Skeletal muscle tissue (tissue), 4 donors: ENCODE results near the gene MEX3A. TPM values are rescaled to one million over a fixed set of nuclear protein-coding genes. Genes with fewer than 3 reads are reported as not detected.
"Not testable (repeated sequence)": the region's sequence is repeated elsewhere in the genome, so short reads cannot be mapped to it uniquely, and the experiment has no call there.

Experiments used
- H3K27ac ChIP-seq: one replicate; pipeline ENCODE4 v1.7.0; 2013; ENCODE audit warnings: mild to moderate bottlenecking, low read depth, low read length, inconsistent platforms
- H3K27me3 ChIP-seq, 3 donors: one replicate each; pipeline ENCODE4 v1.7.0; 2013; ENCODE audit warnings: low read length in 3 of 3; ENCODE audit not compliant: control insufficient read depth in 3 of 3, insufficient read depth in 3 of 3
- H3K36me3 ChIP-seq, 3 donors: one replicate each; pipeline ENCODE4 v1.7.0; 2013; ENCODE audit warnings: low read length in 3 of 3; ENCODE audit not compliant: control insufficient read depth in 3 of 3, insufficient read depth in 3 of 3
- H3K4me1 ChIP-seq, 3 donors: one replicate each; pipeline ENCODE4 v1.7.0; 2013; ENCODE audit warnings: low read length in 3 of 3, mild to moderate bottlenecking in 3 of 3; ENCODE audit not compliant: control insufficient read depth in 3 of 3, insufficient read depth in 3 of 3
- H3K4me3 ChIP-seq, 3 donors: one replicate each; pipeline ENCODE4 v1.7.0; 2013; ENCODE audit warnings: low read length in 3 of 3
- H3K9ac ChIP-seq, 3 donors: one replicate each; pipeline ENCODE4 v1.7.0; 2013; ENCODE audit warnings: low read length in 3 of 3, mild to moderate bottlenecking in 3 of 3, moderate library complexity in 2 of 3, low read depth in 1 of 3
- H3K9me3 ChIP-seq, 3 donors: one replicate each; pipeline ENCODE4 v1.7.0; 2013; ENCODE audit warnings: low read length in 3 of 3; ENCODE audit not compliant: control insufficient read depth in 3 of 3
- total RNA-seq: library from RNA; depleted of rRNA; stranded (reverse); fragments of >200 nt; gene quantifications from one replicate; pipeline ENCODE4 v1.2.3, GENCODE V29; 2014
- donor health status: Osteomylitis.

Gene MEX3A
- total RNA-seq, 1 donor from 2014 or later, result 6.8 TPM

DNA sequence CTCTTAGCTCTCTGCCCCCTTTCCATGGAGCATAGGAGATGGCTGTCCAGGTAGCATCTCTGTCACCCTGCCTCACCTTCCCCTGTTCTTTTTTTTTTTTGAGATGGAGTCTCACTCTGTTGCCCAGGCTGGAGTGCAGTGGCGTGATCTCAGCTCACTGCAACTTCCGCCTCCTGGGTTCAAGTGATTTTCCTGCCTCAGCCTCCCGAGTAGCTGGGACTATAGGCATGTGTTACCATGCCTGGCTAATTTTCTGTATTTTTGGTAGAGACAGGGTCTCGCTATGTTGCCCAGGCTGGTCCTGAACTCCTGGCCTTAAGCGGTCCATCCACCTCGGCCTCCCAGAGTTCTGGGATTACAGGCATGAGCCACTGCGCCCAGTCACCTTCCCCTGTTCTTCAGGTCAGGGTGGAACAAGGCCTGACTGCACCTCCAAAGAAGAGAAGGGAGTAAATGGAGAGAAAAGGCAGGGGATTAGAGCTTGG, 10.9 kb downstream of the MEX3A start:
- H3K36me3 ChIP-seq, H3K4me3 ChIP-seq, H3K9me3 ChIP-seq: not testable (repeated sequence)

GRCh38 chr1:156070548-156070947, 11.7 kb downstream of the MEX3A start:
- Histone ChIP-seq H3K9me3 (no peaks in the 10 kb centered on the region), H3K27me3 (no peaks in the 10 kb centered on the region), H3K4me1 (peaks cover 7 to 8% (median 7%) of the 10 kb centered on the region in 3 donors), H3K36me3 (no peaks in the 10 kb centered on the region), H3K9ac (no peak overlapping the region), H3K4me3 (no peak overlapping the region), H3K27ac (no peak overlapping the region)

More for the DNA sequence above, 10.9 kb downstream of the MEX3A start:
- peaks cover 7 to 13% (median 8%) of the 10 kb centered on the region in 3 donors for H3K4me1 ChIP-seq
- not testable (repeated sequence) for H3K27ac ChIP-seq, H3K9ac ChIP-seq, H3K27me3 ChIP-seq

- peaks cover 0 to 8% (median 7%) of the 10 kb centered on the region in 3 donors for H3K4me1 ChIP-seq
- H3K36me3 ChIP-seq, result no peaks in the 10 kb centered on the region
- H3K9ac ChIP-seq, result no peak overlapping the region
- no peak overlapping the region for H3K27ac ChIP-seq
- H3K9me3 ChIP-seq, result no peaks in the 10 kb centered on the region
- no peak overlapping the region for H3K4me3 ChIP-seq
- no peaks in the 10 kb centered on the region for H3K27me3 ChIP-seq
Observed at GRCh38 chr1:156069490-156070455, 12.5 kb downstream of the MEX3A start.

DNA sequence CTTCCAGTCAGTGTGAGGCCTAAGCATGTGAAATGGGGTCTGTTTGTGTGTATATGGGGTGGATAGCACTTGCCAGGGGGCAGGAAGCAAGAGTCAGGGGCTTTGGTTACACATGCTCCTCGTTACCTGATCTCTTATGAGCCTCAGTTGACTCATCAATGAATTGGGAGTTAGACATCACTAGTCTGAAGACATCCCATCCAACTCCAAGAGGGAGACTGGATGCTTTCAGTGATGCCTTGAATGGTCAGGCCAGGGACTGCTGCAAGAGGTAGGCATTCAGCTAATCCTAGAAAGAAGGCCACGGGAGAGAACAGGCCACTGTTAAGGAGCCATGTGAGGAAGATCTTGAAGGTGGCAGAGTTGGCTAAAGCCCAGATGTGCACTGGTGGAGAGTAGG, 15.0 kb downstream of the MEX3A start:
- Histone ChIP-seq H3K27me3 (no peaks in the 10 kb centered on the region), H3K9me3 (no peaks in the 10 kb centered on the region), H3K27ac (no peak overlapping the region), H3K4me3 (no peak overlapping the region), H3K36me3 (no peaks in the 10 kb centered on the region), H3K4me1 (peaks cover 0 to 8% (median 7%) of the 10 kb centered on the region in 3 donors), H3K9ac (no peak overlapping the region)

DNA sequence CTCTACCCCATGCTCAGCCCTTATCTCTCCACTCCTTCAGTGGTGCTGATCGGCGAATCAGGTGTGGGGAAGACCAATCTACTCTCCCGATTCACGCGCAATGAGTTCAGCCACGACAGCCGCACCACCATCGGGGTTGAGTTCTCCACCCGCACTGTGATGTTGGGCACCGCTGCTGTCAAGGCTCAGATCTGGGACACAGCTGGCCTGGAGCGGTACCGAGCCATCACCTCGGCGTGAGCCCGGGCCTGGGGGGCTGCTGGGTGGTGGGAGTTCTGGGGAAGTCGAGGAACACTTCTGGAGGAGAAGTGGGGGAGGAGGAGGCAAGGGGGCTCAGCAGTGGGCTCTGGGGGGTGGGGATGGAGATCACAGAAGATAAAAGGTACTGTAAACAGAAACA, 16.4 kb downstream of the MEX3A start:
- no peak overlapping the region for H3K27ac ChIP-seq
- H3K36me3 ChIP-seq, result no peaks in the 10 kb centered on the region
- no peaks in the 10 kb centered on the region for H3K27me3 ChIP-seq
- H3K9ac ChIP-seq, result no peak overlapping the region
- no peaks in the 10 kb centered on the region for H3K9me3 ChIP-seq
- no peak overlapping the region for H3K4me3 ChIP-seq
- H3K4me1 ChIP-seq, result peaks cover 0 to 8% (median 7%) of the 10 kb centered on the region in 3 donors

GRCh38 chr1:156065212-156065611, 17.1 kb downstream of the MEX3A start:
- Histone ChIP-seq H3K27me3 (no peaks in the 10 kb centered on the region), H3K4me3 (no peak overlapping the region), H3K9me3 (no peaks in the 10 kb centered on the region), H3K36me3 (no peaks in the 10 kb centered on the region), H3K4me1 (peaks cover 0 to 7% (median 7%) of the 10 kb centered on the region in 3 donors), H3K9ac (no peak overlapping the region), H3K27ac (no peak overlapping the region)

GRCh38 chr1:156064615-156065014, 17.6 kb downstream of the MEX3A start:
- Histone ChIP-seq H3K9ac (no peak overlapping the region), H3K27ac (no peak overlapping the region), H3K27me3 (no peaks in the 10 kb centered on the region), H3K4me1 (peaks cover 0 to under 1% (median under 1%) of the 10 kb centered on the region in 3 donors), H3K36me3 (no peaks in the 10 kb centered on the region), H3K9me3 (no peaks in the 10 kb centered on the region), H3K4me3 (no peak overlapping the region)

- no peak overlapping the region for H3K4me3 ChIP-seq
- no peaks in the 10 kb centered on the region for H3K9me3 ChIP-seq
- no peak overlapping the region for H3K9ac ChIP-seq
- H3K36me3 ChIP-seq, result no peaks in the 10 kb centered on the region
- H3K27ac ChIP-seq, result no peak overlapping the region
- H3K4me1 ChIP-seq, result no peaks in the 10 kb centered on the region
- H3K27me3 ChIP-seq, result no peaks in the 10 kb centered on the region
Observed at GRCh38 chr1:156063997-156064285, 18.3 kb downstream of the MEX3A start.

- H3K27me3 ChIP-seq, result no peaks in the 10 kb centered on the region
- H3K9ac ChIP-seq, result no peak overlapping the region
- H3K9me3 ChIP-seq, result no peaks in the 10 kb centered on the region
- H3K4me3 ChIP-seq, result no peak overlapping the region
- H3K4me1 ChIP-seq, result no peaks in the 10 kb centered on the region
- no peak overlapping the region for H3K27ac ChIP-seq
- H3K36me3 ChIP-seq, result peaks cover 7 to 13% (median 9%) of the 10 kb centered on the region in 3 donors
Observed at GRCh38 chr1:156062189-156062588, 20.1 kb downstream of the MEX3A start.

DNA sequence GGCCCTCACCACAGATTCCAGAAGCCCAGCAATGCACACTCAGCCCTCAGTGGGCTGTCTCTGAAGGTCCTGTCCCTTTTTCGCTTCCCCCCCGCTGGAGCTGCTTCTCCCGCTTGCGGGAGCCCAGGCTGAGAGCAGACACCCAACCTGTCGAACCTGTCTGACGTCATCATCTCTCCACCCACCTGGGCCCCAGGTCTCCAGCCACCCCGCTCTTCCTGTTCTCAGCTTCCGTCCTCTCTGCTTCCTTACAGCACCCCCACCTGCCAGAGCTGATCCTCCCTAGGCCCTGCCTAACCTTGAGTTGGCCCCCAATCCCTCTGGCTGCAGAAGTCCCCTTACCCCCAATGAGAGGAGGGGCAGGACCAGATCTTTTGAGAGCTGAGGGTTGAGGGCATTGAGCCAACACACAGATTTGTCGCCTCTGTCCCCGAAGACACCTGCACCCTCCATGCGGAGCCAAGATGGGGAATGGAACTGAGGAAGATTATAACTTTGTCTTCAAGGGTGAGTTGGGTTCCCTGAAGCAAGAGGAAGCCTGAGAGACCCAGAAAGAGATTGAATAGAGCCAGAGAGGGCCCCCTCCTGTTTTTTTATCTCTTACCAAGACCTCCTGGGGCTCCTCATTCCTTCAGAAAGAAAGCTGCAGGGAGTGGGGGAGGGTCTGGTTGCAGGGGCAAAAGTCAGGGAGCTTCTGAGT, 21.2 kb downstream of the MEX3A start, which contains the start of gene RAB25:
Gene RAB25, plus strand, starts transcription at position 224 of the 700 bp plus-strand sequence. Its CDS starts 241 bp downstream, at position 465.
- no peak within 1 kb of the TSS for H3K27ac ChIP-seq

More for the DNA sequence above, 21.2 kb downstream of the MEX3A start, which contains the start of gene RAB25:
- no peaks in the 10 kb centered on the region for H3K4me1 ChIP-seq
- H3K9me3 ChIP-seq, result no peaks in the 10 kb centered on the region
- no peak within 1 kb of the TSS for H3K4me3 ChIP-seq
- H3K27me3 ChIP-seq, result no peaks in the 10 kb centered on the region
- no peak within 1 kb of the TSS for H3K9ac ChIP-seq
- H3K36me3 ChIP-seq, result peaks cover 9 to 13% (median 9%) of the 10 kb centered on the region in 3 donors
